ENCODE measurements around the gene FXYD6. TPM values are rescaled to one million over a fixed set of nuclear protein-coding genes. Genes with fewer than 3 reads are reported as not detected.
"Not testable (repeated sequence)": the region's sequence is repeated elsewhere in the genome, so short reads cannot be mapped to it uniquely, and the experiment has no call there.

Gene FXYD6
- total and polyA plus RNA-seq, 2 donors from 2014 or later: 57.8 to 62.7 TPM

DNA sequence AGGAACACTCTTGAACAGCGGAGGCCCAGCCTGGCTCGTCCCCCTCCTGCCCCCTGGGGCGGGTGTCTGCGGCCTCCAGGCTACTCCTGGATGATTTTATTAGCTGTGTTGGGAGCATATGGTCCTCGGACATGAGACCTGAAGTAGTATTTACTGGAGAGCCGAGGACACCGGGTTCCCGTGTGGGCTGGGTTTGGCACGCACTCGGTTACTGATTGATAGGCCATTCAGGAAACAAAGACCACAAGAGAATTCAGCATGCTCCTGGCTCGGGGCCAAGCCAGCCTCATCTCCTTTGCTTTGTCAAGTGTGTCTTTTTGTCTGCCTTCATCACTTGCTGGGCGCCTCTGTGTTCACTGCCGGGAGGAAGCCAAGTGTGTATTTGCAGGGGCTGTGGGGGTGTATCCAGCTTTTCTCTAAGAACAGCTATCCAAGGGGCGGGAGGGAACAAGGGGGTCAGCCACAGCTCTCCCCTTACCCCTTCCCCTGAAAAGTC is 61.6 kb downstream of the FXYD6 start:
- peak; percentile 87 to 98 (median 92) for DNase-seq
- H3K36me3 ChIP-seq (ENCODE audit: control insufficient read depth in 2 of 3, insufficient read depth in 3 of 3, low read length in 3 of 3): peaks cover 0 to 2% (median 0%) of the 10 kb centered on the region in 3 donors
- peak overlapping the region; percentile 79 to 98 for H3K27ac ChIP-seq (ENCODE audit: low read depth in 2 of 2, low read length in 2 of 2)
- H3K4me1 ChIP-seq (ENCODE audit: control insufficient read depth in 2 of 3, insufficient read depth in 2 of 3, low read depth in 1 of 3, low read length in 3 of 3): peaks cover 8 to 45% (median 44%) of the 10 kb centered on the region in 3 donors
- FAIRE-seq: no peak
- intact Hi-C loops (cut with DNase I): no loop called here
- no peaks in the 10 kb centered on the region for H3K27me3 ChIP-seq (ENCODE audit: control insufficient read depth, insufficient read depth, low read length)
- H3K9me3 ChIP-seq (ENCODE audit: control insufficient read depth in 2 of 3, insufficient read depth in 1 of 3, low read length in 3 of 3): no peaks in the 10 kb centered on the region
- no peak overlapping the region for H3K4me3 ChIP-seq (ENCODE audit: low read length in 3 of 3)
- H3K9ac ChIP-seq (ENCODE audit: low read length in 3 of 3): peak overlapping the region in 2 of 3 donors; percentile 55 to 81
- TF ChIP-seq, protein P1, sequence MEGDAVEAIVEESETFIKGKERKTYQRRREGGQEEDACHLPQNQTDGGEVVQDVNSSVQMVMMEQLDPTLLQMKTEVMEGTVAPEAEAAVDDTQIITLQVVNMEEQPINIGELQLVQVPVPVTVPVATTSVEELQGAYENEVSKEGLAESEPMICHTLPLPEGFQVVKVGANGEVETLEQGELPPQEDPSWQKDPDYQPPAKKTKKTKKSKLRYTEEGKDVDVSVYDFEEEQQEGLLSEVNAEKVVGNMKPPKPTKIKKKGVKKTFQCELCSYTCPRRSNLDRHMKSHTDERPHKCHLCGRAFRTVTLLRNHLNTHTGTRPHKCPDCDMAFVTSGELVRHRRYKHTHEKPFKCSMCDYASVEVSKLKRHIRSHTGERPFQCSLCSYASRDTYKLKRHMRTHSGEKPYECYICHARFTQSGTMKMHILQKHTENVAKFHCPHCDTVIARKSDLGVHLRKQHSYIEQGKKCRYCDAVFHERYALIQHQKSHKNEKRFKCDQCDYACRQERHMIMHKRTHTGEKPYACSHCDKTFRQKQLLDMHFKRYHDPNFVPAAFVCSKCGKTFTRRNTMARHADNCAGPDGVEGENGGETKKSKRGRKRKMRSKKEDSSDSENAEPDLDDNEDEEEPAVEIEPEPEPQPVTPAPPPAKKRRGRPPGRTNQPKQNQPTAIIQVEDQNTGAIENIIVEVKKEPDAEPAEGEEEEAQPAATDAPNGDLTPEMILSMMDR (IDR thresholded peaks at IDR 0.05; ENCODE audit: borderline replicate concordance, extremely low read depth, insufficient read depth): no peak

DNA sequence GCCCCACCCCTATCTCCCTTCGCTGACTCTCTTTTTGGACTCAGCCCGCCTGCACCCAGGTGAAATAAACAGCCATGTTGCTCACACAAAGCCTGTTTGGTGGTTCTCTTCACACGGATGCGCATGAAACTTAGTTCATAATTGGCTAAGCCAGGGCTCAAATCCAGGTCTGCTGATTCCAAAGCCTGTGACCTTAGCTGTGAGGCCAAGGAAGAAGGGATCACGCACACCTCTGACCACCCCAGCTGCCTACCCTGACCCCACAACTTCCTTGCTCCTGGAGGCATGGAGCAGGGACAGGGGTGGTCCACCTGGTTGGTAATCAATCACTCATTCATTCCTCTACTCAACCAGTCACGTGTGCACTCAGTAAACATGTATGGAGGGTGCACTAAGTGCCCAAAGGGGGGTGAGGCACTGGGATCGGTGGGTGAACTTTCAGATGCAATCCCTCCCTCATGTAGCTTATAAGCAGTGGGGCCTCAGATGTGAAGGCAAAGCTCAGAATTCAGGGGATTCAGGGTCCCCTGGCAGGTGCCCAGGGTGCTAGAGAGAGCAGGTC is 62.2 kb downstream of the FXYD6 start:
- peak in 2 of 5 donors; percentile 41 to 89 for DNase-seq
- Histone ChIP-seq H3K4me3 (ENCODE audit: low read length in 3 of 3) (no peak overlapping the region), H3K36me3 (ENCODE audit: control insufficient read depth in 2 of 3, insufficient read depth in 3 of 3, low read length in 3 of 3) (no peaks in the 10 kb centered on the region), H3K9ac (ENCODE audit: low read length in 3 of 3) (peak overlapping the region in 1 of 3 donors; percentile 35), H3K27me3 (ENCODE audit: control insufficient read depth, insufficient read depth, low read length) (no peaks in the 10 kb centered on the region), H3K9me3 (ENCODE audit: control insufficient read depth in 2 of 3, insufficient read depth in 1 of 3, low read length in 3 of 3) (no peaks in the 10 kb centered on the region), H3K4me1 (ENCODE audit: control insufficient read depth in 2 of 3, insufficient read depth in 2 of 3, low read depth in 1 of 3, low read length in 3 of 3) (peaks cover 8 to 44% (median 39%) of the 10 kb centered on the region in 3 donors), H3K27ac (ENCODE audit: low read depth in 2 of 2, low read length in 2 of 2) (peak overlapping the region; percentile 72 to 98)
- no peak for FAIRE-seq
- intact Hi-C loops (cut with DNase I): no loop called here
- TF ChIP-seq, protein P1 (IDR thresholded peaks at IDR 0.05; ENCODE audit: borderline replicate concordance, extremely low read depth, insufficient read depth): no peak

DNA sequence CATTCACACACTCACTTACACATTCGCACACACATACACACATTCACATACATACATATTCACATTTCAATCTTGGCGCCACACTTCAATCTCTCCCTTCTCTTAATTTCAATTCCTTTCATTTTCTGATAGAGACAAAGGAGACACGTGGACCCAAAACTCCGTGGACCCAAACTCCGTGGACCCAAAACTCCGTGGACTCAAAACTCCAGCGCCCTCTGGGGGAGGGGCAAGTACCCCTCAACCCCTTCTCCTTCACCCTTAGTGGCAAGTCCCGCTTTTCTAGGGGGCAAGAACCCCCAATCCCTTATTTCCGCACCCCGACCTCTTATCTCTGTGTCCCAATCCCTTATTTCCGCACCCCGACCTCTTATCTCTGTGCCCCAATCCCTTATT is 66.4 kb downstream of the FXYD6 start:
- peak in 1 of 5 donors; percentile 41 for DNase-seq

DNA sequence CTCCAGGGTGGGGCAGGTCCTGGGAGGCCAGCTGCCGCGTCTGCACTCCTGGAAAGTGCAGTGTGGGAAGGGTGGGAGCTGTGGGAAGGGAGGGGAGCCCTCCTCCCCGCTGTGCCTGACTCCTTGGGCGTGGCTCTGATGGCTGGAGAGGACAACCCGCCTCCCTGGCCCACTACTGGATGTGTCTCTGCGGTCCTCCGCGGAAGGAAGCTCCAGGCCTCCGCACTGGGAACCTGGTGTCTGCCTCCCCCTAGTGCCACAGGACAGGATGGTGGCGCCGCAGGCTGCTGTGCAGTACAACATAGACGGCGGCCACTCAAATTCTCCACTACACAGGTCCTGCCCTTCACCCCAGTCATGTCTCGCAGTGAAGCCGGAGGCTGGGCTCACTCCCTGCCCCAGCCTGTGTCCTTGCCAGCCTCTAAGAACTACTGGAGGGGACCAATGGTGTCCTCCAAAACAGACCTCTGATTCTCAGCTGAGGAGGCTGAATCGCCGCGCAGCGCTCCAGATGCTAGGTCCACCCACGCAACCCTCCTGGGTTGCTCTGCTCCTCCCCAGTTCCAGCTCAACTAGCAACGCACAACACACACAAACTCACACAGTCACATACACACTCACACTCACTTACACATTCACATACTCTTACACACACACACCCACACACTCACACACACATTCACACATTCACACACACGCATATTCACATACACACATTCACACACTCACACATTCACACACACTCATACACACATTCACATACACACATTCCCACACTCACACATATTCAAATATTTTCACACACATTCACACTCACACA is 67.0 kb downstream of the FXYD6 start:
- Histone ChIP-seq H3K27me3 (ENCODE audit: control insufficient read depth, insufficient read depth, low read length) (no peaks in the 10 kb centered on the region), H3K4me1 (ENCODE audit: control insufficient read depth in 2 of 3, insufficient read depth in 2 of 3, low read depth in 1 of 3, low read length in 3 of 3) (peaks cover 0 to 7% (median 4%) of the 10 kb centered on the region in 3 donors), H3K4me3 (ENCODE audit: low read length in 3 of 3) (no peak overlapping the region), H3K36me3 (ENCODE audit: control insufficient read depth in 2 of 3, insufficient read depth in 3 of 3, low read length in 3 of 3) (no peaks in the 10 kb centered on the region), H3K9ac (ENCODE audit: low read length in 3 of 3) (peak overlapping the region in 1 of 3 donors; percentile 40), H3K27ac (ENCODE audit: low read depth in 2 of 2, low read length in 2 of 2) (no peak overlapping the region), H3K9me3 (ENCODE audit: control insufficient read depth in 2 of 3, insufficient read depth in 1 of 3, low read length in 3 of 3) (no peaks in the 10 kb centered on the region)
- TF ChIP-seq, protein P1 (IDR thresholded peaks at IDR 0.05; ENCODE audit: borderline replicate concordance, extremely low read depth, insufficient read depth): peak; percentile 47
- intact Hi-C loops (cut with DNase I): no loop called here
- no peak for FAIRE-seq
- peak; percentile 82 to 91 (median 87) for DNase-seq

More for the DNA sequence above, 66.4 kb downstream of the FXYD6 start:
- peak overlapping the region in 1 of 3 donors; percentile 40 for H3K9ac ChIP-seq (ENCODE audit: low read length in 3 of 3)
- H3K36me3 ChIP-seq (ENCODE audit: control insufficient read depth in 2 of 3, insufficient read depth in 3 of 3, low read length in 3 of 3); H3K27ac ChIP-seq (ENCODE audit: low read depth in 2 of 2, low read length in 2 of 2); H3K27me3 ChIP-seq (ENCODE audit: control insufficient read depth, insufficient read depth, low read length); H3K9me3 ChIP-seq (ENCODE audit: control insufficient read depth in 2 of 3, insufficient read depth in 1 of 3, low read length in 3 of 3); intact Hi-C loops (cut with DNase I); H3K4me3 ChIP-seq (ENCODE audit: low read length in 3 of 3); FAIRE-seq: not testable (repeated sequence)
- peaks cover 0 to 13% (median 9%) of the 10 kb centered on the region in 3 donors for H3K4me1 ChIP-seq (ENCODE audit: control insufficient read depth in 2 of 3, insufficient read depth in 2 of 3, low read depth in 1 of 3, low read length in 3 of 3)
